Effector CD8-positive, alpha-beta T cell (primary cell): Measurements from ENCODE around the gene COL27A1.

ENCODE experiments used
- DNase-seq: peaks from one replicate; lab custom pipeline; 2025; lab: John Stamatoyannopoulos, UW
- total RNA-seq, 4 experiments: gene quantifications; one replicate each; lab custom pipeline; 2026; lab: John Stamatoyannopoulos, UW

Gene COL27A1
- total RNA-seq: 1.1 to 3.1 (median 2.4) reads per million in 4 experiments

DNA sequence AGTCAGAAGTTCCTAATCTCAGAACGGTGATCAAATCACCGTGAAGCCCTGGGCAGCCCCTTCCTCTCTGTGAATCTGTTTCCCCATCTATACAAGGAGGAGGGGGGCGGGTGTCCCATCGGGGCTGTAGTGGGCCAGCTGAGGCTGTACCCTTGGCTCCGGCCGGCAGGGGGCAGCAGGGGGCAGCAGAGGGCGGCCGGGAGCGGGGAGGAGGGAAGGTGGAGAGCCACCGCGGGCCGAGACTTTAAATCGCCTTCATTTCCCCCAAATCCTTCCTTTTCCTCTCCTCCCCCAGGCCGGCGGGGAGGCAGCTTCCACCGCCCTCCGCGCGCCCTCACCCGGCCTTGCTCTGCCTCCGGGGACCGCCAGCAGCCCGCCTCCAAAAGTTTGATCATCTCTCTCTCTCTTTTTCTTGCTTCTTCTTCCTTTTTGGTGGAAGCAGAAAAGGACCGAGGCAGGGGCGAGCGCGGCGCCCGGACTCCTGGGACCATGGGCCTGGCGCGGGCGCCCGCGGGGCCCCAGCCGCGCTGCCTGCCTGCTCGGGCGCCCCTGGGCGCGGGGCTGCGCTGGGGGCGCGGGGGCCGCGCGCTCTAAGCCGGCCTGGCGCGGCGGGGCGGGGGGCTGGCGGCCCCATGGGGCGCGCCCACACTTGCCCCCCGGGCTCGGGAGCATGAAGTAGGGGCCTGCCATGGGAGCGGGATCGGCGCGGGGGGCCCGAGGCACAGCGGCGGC, at the start of gene COL27A1:
Gene COL27A1 (plus strand): TSS at position 275 of the 732 bp plus-strand sequence. CDS start 414 bp downstream, at position 689.
- peak; percentile 64 for DNase-seq

DNA sequence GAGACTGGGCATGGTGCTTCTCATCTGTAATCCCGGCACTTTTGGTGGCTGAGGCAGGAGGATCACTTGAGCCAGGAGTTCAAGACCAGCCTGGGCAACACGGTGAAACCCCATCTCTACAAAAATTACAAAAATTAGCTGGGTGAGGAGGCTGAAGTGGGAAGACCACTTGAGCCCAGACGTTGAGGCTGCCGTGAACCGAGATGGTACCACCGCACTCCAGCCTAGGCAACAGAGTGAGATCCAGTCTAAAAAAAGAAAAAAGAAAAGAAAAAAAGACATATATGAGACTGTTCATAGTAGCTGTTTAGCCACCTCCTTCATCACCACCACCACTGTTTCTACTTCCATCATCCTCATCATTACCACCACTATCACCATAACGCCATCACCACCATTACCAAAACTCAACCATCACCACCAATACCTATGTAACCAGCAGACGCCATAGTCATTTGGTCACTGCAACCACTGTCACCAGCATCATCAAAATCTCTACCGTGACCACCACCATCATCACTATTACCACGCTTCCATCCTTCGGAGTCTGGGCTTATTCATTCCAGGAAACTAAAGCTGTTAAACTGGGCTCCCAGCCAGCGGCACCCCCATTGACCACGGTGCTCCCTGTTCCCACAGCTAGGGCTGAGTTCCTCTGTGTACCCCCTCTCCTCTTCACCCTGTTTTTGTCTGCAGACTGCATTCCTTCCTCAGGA, 47.9 kb upstream of the COL27A1 start:
- no peak for DNase-seq

DNA sequence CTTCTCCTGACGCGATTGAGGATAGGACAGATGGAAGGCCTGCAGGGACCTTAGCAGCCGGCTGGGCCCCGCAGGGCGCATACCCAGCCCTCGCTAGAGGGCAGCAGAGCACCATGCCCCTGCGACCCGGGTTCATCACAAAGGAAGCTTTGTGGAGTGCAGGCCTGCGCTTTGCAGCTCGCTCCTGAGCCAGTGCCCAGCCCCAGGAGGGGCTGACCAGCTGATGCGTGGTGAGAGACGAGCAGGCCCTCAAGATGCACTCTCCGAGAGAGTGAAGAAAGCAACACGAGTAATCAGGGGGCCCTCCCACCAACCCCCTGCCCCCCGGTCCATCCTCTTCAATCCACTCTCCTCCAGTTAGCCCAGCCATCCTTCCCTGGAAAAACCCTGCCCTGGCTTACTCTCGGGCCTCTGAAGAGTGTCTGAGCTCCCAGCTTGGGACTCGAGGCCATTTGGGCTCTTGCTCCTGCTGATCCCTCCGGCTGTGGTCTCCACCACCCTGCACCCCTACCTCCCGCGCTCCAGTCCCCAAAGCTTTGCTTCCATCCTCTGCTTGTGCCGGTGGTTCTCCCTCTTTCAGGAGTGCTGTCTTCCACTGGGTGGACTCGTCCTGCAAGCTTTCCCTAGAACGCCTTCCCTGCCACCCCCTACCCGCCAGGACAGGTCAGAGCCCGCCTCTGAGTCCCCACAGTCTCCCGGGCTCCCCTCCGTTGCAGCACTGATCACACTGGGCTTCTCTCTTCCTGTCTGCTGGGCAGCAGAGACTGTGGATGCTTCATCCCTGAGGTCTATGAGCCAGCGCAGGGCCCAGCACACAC, 47.1 kb upstream of the COL27A1 start:
- no peak for DNase-seq

DNA sequence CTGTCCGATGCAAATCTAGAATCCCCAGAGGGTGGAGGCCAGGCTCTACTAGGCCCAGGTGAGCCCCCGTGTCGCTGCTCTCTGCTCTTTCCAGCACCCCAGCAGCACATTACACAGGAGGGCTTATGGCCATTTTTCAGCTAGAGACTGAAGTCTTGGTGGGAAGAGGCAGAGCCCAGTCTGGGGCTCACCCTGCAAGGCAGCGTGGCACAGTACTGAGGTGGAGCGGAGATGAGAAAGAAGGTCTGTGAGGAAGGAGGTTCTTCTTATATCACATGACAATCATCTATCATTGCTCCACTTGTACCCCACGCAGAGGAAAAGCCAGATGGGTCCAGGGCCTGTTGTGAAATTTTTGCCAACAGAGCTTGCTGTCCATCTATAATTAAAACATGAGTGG, 46.2 kb upstream of the COL27A1 start:
- no peak for DNase-seq

DNA sequence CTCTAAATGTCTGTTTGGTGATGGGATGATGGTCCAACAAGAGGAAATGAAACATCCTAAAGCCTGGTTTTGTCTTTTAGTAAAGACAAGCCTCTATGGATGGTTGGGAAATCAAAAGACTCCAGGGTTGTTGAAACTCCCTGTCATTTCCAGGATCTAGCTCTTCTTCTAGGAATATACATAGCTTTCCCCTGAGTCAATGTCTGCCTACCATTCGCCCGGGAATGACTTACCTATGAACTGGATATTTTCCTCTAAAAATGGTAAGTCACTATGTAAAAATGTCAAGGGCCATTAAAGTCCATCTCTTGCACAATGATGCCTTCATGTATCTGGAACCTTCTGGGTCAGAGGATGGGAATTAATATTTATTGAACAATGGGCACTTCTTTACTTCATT, 45.2 kb upstream of the COL27A1 start:
- DNase-seq: no peak

DNA sequence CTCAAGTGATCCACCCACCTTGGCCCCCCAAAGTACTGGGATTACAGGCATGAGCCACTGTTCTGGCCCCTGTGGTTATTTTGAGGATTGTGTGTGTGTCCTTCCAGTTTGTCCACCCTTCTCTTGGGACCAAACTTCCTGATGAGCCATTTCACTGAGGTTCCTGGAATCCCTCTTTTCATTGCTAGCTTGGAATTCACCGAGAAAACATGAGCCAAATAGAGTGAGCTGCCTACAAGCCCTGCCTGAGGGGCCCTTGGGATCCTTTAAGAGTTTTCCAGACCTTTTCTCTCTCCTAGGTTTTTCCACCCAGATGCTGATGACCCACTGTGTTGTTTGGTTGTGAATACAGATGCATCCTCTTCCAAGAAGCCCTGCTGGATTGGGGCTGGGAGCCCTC, 43.0 kb upstream of the COL27A1 start:
- DNase-seq: no peak

DNA sequence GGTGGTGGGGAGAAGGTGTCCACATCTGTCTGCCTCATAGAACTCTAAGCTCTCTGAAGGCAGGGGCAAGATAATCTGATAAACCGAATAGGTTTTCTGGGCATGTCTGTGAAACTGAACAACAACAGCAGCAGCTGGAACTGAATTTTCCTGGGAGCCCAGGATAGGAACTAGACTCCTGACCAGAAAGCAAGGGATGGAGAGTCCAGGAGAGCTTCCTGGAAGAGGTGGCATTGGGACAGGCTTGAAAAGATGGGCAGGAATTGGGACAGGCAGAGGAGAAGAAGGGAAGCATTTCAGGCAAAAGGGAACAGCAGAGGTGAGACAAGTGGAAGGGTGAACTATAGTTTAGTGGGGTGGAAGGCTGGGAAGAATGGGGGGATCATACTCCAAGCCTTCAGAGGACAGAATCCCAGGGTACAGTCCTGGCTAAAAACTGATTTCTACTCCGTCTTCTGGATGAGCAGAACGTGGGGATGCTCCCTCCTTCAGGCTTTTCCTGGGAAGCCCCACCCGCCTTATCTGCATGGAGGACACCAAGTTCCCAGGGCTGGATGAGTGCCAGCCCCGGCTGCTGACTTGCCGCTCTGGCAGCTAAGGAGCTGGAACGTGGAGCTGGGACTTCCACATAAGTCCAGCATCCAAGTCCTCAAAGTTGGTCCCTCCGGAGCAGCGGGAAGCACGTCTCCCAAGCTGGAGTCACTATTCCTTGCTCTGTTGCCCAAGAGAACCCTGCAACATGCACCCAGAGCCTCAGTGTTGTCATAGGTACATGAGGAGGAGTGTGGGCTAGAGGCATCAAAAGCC, 42.4 kb upstream of the COL27A1 start:
- no peak for DNase-seq

DNA sequence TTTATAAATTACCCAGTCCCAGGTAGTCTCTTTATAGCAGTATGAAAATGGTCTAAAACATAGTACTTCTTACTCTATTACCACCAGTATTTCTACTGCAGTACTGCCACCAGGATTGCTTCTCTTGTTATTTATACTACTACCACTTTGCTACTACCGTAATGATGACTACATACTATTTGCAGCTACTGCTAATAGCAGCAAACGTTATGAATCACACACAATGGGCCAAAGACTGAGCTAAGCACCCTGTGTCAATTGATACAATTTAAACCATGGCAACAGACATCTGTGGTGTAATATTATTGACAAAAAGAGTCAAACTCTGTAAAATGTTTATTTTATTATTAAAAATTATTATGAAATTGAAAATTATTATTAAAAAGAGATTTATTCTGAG, 41.0 kb upstream of the COL27A1 start:
- DNase-seq: no peak

DNA sequence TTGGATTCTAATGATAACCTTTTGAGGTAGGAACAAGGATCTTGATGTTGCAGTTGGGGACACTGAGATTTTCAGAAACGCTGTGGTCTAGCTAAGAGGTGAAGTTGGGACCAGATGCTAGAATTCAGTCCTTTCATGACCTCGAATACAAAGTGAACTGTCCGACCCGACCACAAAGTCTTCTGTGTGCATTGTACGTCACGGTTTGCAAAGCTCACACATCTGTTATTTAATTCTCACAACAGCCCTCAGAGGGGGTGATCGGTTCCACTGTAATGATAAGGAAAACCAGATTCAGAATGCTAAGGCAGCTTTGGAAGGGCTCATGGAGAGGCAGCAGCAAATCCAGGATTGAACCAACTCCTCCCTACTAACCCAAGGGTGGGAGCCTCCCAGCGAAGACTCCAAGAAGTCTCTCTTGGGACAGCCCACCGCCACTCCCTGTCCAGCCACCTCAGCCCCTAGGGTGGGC, 39.6 kb upstream of the COL27A1 start:
- no peak for DNase-seq

DNA sequence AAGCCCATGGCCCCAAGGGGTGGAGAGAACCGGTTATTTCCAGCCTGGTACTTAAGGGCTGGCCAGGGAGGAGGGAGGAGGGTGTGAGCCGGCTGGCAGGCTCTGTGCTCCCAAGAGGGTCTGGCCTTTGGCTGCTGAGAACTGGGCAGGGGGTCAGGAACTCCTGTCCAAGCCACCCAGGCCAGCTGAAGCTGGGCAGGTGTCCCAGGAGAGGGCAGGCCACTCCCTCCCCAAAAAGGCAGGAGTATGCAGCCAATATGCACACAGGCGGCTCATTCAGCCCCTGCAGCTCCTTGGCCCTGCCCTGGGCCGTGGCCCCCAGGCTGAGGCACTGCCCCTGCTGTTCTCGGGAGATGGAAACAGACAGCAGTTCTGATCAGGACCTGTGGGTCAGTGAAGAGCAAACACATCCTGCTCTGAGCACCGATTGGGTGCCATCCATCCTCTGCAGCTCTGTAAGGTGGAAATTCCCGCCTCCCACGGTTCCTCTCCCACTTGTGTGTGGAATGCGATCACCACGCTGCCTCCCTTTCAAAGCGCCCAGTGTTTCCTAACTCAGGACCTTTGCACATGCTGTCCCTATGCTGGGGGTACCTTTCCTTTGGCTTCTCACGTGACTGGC, 39.1 kb upstream of the COL27A1 start:
- DNase-seq: no peak

DNA sequence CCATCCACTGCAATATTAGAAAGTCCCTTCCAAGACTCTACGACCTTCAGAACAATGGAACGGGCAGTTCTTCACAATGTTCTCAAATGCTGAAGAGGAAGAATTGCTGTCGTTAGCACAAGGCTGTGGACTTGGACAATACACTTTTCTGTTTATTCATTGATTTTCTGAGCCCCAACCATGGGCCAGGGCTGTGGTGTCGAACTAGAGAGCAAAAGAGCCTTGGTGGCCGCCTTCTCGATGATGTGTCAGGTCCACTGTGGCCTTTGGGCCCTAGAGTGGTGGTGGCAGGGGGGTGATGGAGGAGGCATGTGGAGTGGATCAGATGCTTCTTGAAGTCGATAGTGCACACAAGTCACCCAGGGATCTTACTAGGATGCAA, 37.7 kb upstream of the COL27A1 start:
- no peak for DNase-seq

DNA sequence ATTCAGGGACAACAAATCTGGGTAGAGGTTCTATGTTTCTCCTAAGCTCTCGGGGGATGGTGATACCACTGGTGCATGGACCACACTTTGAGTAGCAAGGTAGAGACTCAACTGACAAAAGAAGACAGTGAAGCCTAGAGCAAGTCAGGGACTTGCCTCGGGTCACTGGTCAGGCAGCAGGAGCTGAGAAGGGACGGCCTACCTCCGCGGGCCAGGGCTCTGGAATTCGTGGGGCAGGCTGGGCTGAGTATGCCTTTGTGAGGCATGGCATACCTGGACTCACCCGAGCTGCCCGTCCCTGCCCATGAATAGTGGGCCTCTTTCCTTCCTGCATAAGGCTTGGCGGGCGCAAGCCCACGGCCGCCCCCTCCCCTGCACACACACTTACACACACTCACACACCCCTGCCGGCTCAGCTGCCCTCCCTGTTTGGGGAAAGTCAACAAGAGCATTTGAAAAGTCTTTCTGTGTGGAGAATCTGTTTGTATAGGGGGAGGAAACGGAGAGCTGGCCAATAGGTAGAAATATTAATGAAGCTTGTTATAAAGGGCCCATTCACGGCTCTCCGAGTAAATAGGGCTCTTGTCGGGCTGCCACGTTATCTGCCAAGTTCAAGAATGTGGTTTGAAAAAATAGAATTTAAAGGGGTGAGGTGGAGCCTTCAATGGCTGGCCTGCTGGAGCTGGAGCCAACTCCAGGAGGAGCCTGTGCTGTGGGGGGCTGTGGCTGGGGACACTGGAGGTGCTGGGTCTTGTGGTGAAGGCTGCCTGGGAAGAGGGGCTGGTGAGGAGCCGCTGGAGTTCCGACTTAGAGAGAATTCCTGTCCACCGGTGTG, 37.1 kb upstream of the COL27A1 start:
- no peak for DNase-seq

DNA sequence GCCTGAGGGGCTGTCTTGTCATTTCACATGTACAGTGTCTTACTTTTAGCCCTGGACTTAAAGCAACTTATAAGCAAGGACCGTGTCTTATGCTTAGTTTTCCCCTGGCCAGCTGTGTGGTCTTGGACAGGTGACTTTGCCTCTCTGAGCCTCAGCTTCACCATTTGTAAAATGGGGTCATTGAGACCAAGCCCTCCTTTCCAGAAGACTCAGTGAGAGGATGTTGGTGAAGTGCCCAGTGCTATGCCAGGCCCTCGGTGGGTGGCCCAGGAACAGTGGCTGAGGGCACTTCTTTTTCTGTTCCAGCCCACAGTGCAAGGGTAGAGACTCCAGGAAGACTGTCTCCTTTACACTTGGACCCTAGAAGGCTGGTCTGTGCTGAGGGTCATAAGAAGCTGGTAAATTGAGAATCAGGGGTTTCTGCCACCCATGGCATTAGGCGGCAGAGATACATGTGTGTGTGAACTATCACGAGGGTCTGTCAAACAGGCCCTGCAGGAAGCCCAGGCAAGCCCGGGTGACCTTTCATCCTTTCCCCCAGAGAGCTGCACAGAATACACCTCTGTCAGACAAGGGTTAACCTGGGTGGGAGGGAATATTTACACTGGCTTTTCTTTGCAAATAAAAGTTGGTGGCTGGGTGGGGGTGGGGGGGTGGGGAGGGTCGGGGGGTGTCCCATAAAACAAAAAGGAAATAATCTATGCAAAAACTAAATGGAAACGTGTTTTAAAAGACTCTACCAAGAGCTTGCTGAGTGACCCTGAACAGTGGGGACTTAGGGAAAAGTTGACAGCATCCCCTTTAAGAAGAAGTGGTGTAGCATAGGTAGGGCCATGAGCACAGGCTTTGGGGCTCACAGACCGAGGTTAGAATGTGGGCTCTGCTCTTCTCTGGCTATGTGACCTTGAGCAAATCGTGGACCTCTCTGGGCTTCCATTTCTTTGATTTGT, 35.8 kb upstream of the COL27A1 start:
- no peak for DNase-seq

DNA sequence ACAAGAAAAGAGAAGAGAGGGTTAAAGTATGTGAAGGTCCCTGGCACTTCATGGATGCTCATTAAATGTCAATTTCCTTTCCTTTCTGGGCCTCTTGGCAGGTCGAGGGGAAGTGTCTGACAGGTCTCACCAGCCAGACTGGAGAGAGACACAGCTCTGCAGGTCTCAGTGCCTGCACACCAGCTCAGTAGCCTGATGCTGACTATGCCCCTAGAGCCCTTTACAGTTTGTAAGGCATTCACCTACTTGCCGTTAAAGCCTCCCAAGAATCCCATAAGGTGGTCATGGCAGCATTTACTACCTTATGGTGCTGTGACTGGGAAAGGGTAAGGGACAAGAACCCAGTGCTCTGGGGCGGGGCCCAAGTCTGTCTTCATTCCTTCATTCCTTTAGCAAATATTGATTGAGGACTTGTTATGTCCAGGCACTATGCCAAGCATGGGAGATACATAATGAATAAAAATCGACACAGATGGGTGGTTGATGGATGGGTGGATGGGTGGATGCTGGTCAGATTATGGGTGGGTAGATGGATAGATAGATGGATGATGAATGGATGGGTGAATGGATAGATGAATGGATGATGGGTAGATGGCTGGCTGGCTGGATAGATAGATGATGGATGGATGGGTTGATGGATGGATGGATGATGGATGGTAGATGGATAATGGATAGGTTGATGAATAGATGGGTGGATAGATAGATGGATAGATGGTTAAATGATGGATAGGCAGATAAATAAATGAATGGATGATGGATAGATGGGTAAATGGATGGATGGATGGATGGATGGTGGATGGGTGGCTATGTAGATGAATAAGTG, 34.9 kb upstream of the COL27A1 start:
- no peak for DNase-seq

DNA sequence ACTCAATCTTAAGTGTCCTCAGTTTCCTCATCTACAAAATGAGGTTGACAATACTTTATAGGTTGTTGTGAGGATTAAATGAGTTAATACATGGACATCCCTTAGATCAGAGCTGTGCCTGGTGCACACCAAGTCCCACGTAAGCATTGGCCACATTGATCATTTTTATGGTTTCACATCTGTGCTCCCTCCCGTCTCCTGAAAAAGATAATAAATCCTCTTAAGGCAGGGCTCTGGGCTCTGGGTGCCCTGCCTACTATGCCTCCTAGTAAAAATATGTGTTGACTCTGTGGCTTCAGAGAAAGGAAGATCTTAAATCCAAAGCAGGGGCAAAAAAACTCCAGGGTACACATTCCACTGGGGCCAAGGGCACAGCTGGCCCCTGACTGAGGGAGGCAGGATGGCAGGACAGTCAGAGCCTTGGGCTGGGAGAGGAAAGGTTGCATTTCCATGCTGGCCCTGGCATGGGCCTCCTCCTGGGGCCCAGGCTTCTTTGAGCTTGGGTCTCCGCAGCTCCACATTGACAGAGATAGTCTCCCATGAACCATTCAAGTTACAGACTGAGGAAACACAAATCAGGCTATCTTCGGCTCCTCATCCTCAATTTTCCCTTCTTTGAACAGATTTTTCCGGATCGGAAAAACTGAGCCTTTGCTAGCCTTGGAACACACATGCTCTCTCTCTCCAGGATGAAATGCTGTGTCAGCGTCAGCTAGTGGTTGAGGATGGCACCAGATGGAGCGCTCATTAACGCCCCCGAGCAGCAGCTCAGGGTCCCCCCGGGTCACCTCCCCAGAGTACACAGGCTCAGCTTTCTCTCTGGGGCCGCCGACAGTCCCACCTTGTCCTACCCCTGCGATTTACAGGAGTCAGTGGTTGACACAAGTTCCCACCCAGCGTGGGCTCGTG, 33.9 kb upstream of the COL27A1 start:
- DNase-seq: no peak

DNA sequence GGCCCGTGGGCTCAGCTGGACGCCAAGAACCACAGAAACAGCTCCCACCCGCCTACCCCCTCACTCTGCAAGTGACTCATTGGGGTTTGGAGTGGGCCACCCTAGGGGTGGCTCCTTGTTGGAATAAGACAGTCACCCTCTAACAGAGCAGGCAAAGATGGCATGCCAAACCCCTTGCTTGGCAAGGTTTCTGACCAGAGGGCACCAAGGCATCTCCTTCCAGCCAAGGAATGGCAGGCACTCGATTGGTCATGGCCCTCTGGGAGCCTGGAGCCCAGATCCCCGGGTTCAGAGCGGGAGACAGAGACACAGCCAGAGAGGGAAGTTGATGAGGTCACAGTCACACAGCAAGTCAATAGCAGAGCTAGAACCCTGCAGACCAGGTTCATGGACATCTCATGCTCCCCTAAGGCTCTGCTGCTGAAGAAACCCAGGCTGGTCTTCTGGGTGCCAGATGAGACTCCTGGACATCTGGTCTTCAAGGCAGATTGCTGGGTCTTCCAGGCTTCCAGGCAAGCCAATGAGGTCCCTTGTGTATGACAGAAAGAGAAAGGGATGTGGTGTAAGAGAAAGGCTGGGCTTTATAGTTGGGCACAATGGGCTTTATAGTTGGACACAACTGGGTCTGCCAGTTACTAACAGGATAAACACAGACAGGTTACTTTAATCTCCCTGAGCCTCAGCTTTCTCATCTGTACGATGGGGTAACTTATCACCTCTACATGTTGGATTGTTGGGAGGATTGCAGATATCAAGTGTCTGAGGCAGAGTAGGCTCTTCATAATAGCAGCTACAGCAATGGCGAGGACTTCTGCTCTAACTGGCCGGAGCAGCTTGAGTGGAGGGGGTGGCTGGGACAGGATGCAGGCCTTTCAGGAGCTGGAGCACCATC, 33.0 kb upstream of the COL27A1 start:
- no peak for DNase-seq
